Endothelial cell of umbilical vein (primary cell): ENCODE results near the gene ACVRL1. TPM values are rescaled to one million over a fixed set of nuclear protein-coding genes. Genes with fewer than 3 reads are reported as not detected.

Experiments
- BruUV-seq: library from RNA; stranded (reverse); fragments of 400-500 nt; replicated peaks from 2 replicates; lab custom pipeline; 2021; lab: Mats Ljungman, UMichigan
- CTCF ChIA-PET: fragments of 300-600, 350-600 bp; sonication (Branson Sonifier 250); formaldehyde crosslinking; loops from one replicate; lab custom pipeline; 2021; ENCODE audit warnings: antibody characterized with exemption, inconsistent platforms; lab: Charles Lee
- POLR2A ChIA-PET: fragments of 300-600, 350-600 bp; sonication (Branson Sonifier 250); formaldehyde crosslinking; loops from one replicate; lab custom pipeline; 2021; ENCODE audit warnings: antibody characterized with exemption, inconsistent platforms; lab: Charles Lee
- DNase-seq: peaks from one replicate; pipeline ENCODE4 v3.0.0-alpha.2; 2011; ENCODE audit warnings: low read depth, low spot score
- FAIRE-seq: peaks from 2 replicates; lab custom pipeline; 2011; peaks lifted over from hg19 to GRCh38; lab: Jason Lieb, UNC
- H2AFZ ChIP-seq: 2 replicates; pipeline ENCODE4 v1.6.0; 2012; ENCODE audit warnings: low read depth, low read length, control low read depth, inconsistent platforms
- H3K27ac ChIP-seq: 2 replicates; pipeline ENCODE4 v1.5.1; 2011; ENCODE audit warnings: low read depth, mild to moderate bottlenecking, control low read depth, low read length, moderate library complexity; ENCODE audit not compliant: insufficient read depth
- H3K27me3 ChIP-seq, 2 experiments: 2 replicates each; pipeline versions ENCODE4 v1.6.0 to v1.6.1; 2011; ENCODE audit warnings: low read length in 2 of 2, mixed read lengths in 1 of 2; ENCODE audit not compliant: control insufficient read depth in 2 of 2, insufficient read depth in 2 of 2
- H3K36me3 ChIP-seq, 2 experiments: 2 replicates in 1 of 2; 3 replicates in 1 of 2; pipeline ENCODE4 v1.5.1; 2011; ENCODE audit warnings: low read length in 2 of 2, mild to moderate bottlenecking in 1 of 2, moderate library complexity in 1 of 2; ENCODE audit not compliant: control insufficient read depth in 2 of 2, insufficient read depth in 2 of 2; ENCODE audit errors: extremely low read depth in 1 of 2
- H3K4me1 ChIP-seq: 3 replicates; pipeline ENCODE4 v1.5.1; 2011; ENCODE audit warnings: mild to moderate bottlenecking, low read length; ENCODE audit not compliant: control insufficient read depth, insufficient read depth; ENCODE audit errors: extremely low read depth
- H3K4me2 ChIP-seq: 2 replicates; pipeline ENCODE4 v1.6.1; 2011; ENCODE audit warnings: low read length, control low read depth, mixed read lengths; ENCODE audit not compliant: insufficient read depth
- H3K4me3 ChIP-seq, 3 experiments: fragments of 200-600 bp in 1 of 3; sonication (generic), shearing (Covaris generic) in 1 of 3; replicated peaks in 1 of 3; 2 replicates each; pipeline ENCODE4 v1.5.1; 2011 to 2016; ENCODE audit warnings: control low read depth in 3 of 3, low read length in 3 of 3, mild to moderate bottlenecking in 2 of 3, inconsistent platforms in 1 of 3, low read depth in 1 of 3, moderate library complexity in 1 of 3; ENCODE audit not compliant: insufficient read depth in 1 of 3
- H3K79me2 ChIP-seq: 2 replicates; pipeline ENCODE4 v1.6.0; 2012; ENCODE audit warnings: low read length, inconsistent platforms; ENCODE audit not compliant: control insufficient read depth, insufficient read depth
- H3K9ac ChIP-seq: replicated peaks from 2 replicates; pipeline ENCODE3; 2011; ENCODE audit warnings: low read length, control low read depth; ENCODE audit not compliant: insufficient read depth; ENCODE audit errors: extremely low read depth
- H3K9me1 ChIP-seq: replicated peaks from 3 replicates; pipeline ENCODE4 v1.6.0; 2011; ENCODE audit warnings: mild to moderate bottlenecking, low read length; ENCODE audit not compliant: control insufficient read depth, insufficient read depth; ENCODE audit errors: extremely low read depth
- H3K9me3 ChIP-seq: replicated peaks from 2 replicates; pipeline ENCODE4 v1.5.1; 2012; ENCODE audit warnings: low read length, inconsistent platforms; ENCODE audit not compliant: control insufficient read depth, insufficient read depth
- H4K20me1 ChIP-seq: replicated peaks from 2 replicates; pipeline ENCODE3; 2011; ENCODE audit warnings: mild to moderate bottlenecking, low read length; ENCODE audit not compliant: control insufficient read depth, insufficient read depth; ENCODE audit errors: extremely low read depth
- EZH2 ChIP-seq: IDR thresholded peaks from 2 replicates; pipeline ENCODE4 v1.6.1; 2012; ENCODE audit warnings: borderline replicate concordance, low read depth, mild to moderate bottlenecking, moderate library complexity, low read length, inconsistent platforms; ENCODE audit not compliant: severe bottlenecking
- GATA2 ChIP-seq: IDR thresholded peaks from 2 replicates; pipeline ENCODE4 v1.7.0; 2011; ENCODE audit warnings: low read depth, mild to moderate bottlenecking, moderate library complexity, mixed read lengths, low read length; ENCODE audit not compliant: insufficient read length, insufficient read depth
- MYC ChIP-seq: IDR thresholded peaks from one replicate; pipeline ENCODE4 v1.6.1; 2011; ENCODE audit warnings: mild to moderate bottlenecking, low read depth, low read length
- POLR2AphosphoS5 ChIP-seq: IDR thresholded peaks from 2 replicates; pipeline ENCODE4 v1.6.1; 2012; ENCODE audit warnings: low read depth, mild to moderate bottlenecking, control low read depth, low read length, moderate library complexity; ENCODE audit not compliant: insufficient read depth
- dilution Hi-C: fragments of 300-500 bp; cut with MboI; formaldehyde crosslinking; loops from one replicate; pipeline ENCODE4 v1.15.0; 2019; ENCODE audit warnings: low sequenced_read_pairs; ENCODE audit not compliant: extremely low pct_ligation_motif_present
- intact Hi-C: fragments of 100-400 bp; cut with micrococcal nuclease; formaldehyde crosslinking; loops from one replicate; pipeline ENCODE4 v1.10.0; 2022
- polyA plus RNA-seq, 4 experiments: library from polyadenylated mRNA; depleted of rRNA in 3 of 4; stranded (reverse) in 3 of 4; unstranded in 1 of 4; fragments of >200 nt; gene quantifications; 2 replicates each; pipeline versions ENCODE4 v1.2.1 to v1.2.3, GENCODE V29; 2011 to 2012; ENCODE audit warnings: missing spikeins in 1 of 4
- total RNA-seq: library from RNA; stranded (reverse); gene quantifications from 2 replicates; pipeline ENCODE4 v1.2.3, GENCODE V29; 2021
- TF ChIP-seq, protein P1 (sequence below): IDR thresholded peaks from 2 replicates; pipeline ENCODE4 v1.6.1; 2011; ENCODE audit not compliant: insufficient read depth, insufficient read length

The ACVRL1 gene
- total and polyA plus RNA-seq, 2 donors (not counting 3 experiments of a cell fraction or from before 2014, with no cell fraction given) = 355 to 404 TPM

GRCh38 chr12:51904951-51905470 lies 2.3 kb upstream of the ACVRL1 start:
- Histone ChIP-seq H3K4me3 (no peak overlapping the region), H3K4me2 (peak overlapping the region; percentile 65), H3K79me2 (peaks cover 31% of the 10 kb centered on the region), H3K36me3 (no peaks in the 10 kb centered on the region), H3K27ac (peak overlapping the region; percentile 99), H4K20me1 (no peaks in the 10 kb centered on the region), H3K9me3 (no peaks in the 10 kb centered on the region), H3K9ac (peak overlapping the region; percentile 95), H3K27me3 (no peaks in the 10 kb centered on the region), H2AFZ (no peak overlapping the region), H3K9me1 (no peaks in the 10 kb centered on the region), H3K4me1 (peaks cover 59% of the 10 kb centered on the region)
- TF ChIP-seq, protein P1, sequence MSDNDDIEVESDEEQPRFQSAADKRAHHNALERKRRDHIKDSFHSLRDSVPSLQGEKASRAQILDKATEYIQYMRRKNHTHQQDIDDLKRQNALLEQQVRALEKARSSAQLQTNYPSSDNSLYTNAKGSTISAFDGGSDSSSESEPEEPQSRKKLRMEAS = no peak
- no peak for TF ChIP-seq POLR2AphosphoS5
- peak; percentile 33 for TF ChIP-seq GATA2
- no peak for TF ChIP-seq EZH2
- no peak for TF ChIP-seq MYC
- CTCF ChIA-PET = interaction anchor here (0.8 to 11.4 kb wide), 5 partner anchors 8 to 118 kb away, joined by 3 to 286 read pairs (median 3); partner anchors contain the start of gene ANKRD33
- intact Hi-C loops (loop anchor here (1.0 kb wide), 1 partner anchor 8 kb away; no protein-coding TSS in a partner anchor), dilution Hi-C loops (no loop called here)
- DNase-seq (no peak), FAIRE-seq (no peak)
- TSS peak; percentile 92 for BruUV-seq
- POLR2A ChIA-PET = interaction anchor here (0.7 to 3.6 kb wide), 8 partner anchors 8 to 301 kb away, joined by 3 to 18 read pairs (median 6); partner anchors contain the start of gene TAMALIN
